Thoracic aorta (tissue), 2 donors: Measurements from ENCODE around the gene SIK3. TPM values are rescaled to one million over a fixed set of nuclear protein-coding genes. Genes with fewer than 3 reads are reported as not detected.

Source experiments
- ATAC-seq: fragments of 150-250 bp; one replicate; pipeline ENCODE4 v1.8.0; 2017; ENCODE audit warnings: low read depth; ENCODE audit not compliant: insufficient number of reproducible peaks, low FRiP score
- DNase-seq: peaks from one replicate; pipeline ENCODE4 v3.0.0-alpha.2; 2020; ENCODE audit warnings: low spot score
- H3K27ac ChIP-seq, 2 donors: fragments of 200-600 bp; sonication (generic); 1 replicate in 1 of 2; 2 replicates in 1 of 2; pipeline ENCODE4 v1.5.1; 2016; ENCODE audit warnings: mild to moderate bottlenecking in 2 of 2, moderate library complexity in 2 of 2
- H3K27me3 ChIP-seq: fragments of 200-600 bp; sonication (generic); replicated peaks from 2 replicates; pipeline ENCODE4 v1.6.0; 2016; ENCODE audit warnings: mild to moderate bottlenecking; ENCODE audit not compliant: insufficient read depth
- H3K36me3 ChIP-seq: fragments of 200-600 bp; sonication (generic); one replicate; pipeline ENCODE4 v1.5.1; 2016
- H3K4me1 ChIP-seq, 2 donors: fragments of 200-600 bp; sonication (generic); 1 replicate in 1 of 2; 2 replicates in 1 of 2; pipeline versions ENCODE4 v1.5.1 to v1.6.0; 2016; ENCODE audit warnings: low read depth in 2 of 2, mild to moderate bottlenecking in 1 of 2; ENCODE audit not compliant: control insufficient read depth in 1 of 2
- H3K4me3 ChIP-seq: fragments of 200-600 bp; sonication (generic); 2 replicates; pipeline ENCODE4 v1.5.1; 2016; ENCODE audit warnings: mild to moderate bottlenecking
- H3K9me3 ChIP-seq: fragments of 200-600 bp; sonication (generic); 2 replicates; pipeline ENCODE4 v1.5.1; 2016
- total RNA-seq, 2 donors: library from RNA; depleted of rRNA; stranded (reverse); fragments of >200 nt; gene quantifications; one replicate each; pipeline versions ENCODE4 v1.1.0 to v1.2.3, GENCODE V29; 2016
- TF ChIP-seq, protein P1 (sequence below): fragments of 200-600 bp; sonication (generic); IDR thresholded peaks from one replicate; pipeline ENCODE4 v1.5.1; 2019; ENCODE audit warnings: antibody characterized with exemption

SIK3 gene
- total RNA-seq, 2 donors from 2014 or later, result 32.9 to 53.7 TPM

- DNase-seq (no peak), ATAC-seq (no peak)
- Histone ChIP-seq H3K27ac (no peak overlapping the region), H3K36me3 (no peaks in the 10 kb centered on the region), H3K27me3 (no peaks in the 10 kb centered on the region), H3K9me3 (no peaks in the 10 kb centered on the region), H3K4me1 (no peaks in the 10 kb centered on the region), H3K4me3 (no peak overlapping the region)
- TF ChIP-seq, protein P1, sequence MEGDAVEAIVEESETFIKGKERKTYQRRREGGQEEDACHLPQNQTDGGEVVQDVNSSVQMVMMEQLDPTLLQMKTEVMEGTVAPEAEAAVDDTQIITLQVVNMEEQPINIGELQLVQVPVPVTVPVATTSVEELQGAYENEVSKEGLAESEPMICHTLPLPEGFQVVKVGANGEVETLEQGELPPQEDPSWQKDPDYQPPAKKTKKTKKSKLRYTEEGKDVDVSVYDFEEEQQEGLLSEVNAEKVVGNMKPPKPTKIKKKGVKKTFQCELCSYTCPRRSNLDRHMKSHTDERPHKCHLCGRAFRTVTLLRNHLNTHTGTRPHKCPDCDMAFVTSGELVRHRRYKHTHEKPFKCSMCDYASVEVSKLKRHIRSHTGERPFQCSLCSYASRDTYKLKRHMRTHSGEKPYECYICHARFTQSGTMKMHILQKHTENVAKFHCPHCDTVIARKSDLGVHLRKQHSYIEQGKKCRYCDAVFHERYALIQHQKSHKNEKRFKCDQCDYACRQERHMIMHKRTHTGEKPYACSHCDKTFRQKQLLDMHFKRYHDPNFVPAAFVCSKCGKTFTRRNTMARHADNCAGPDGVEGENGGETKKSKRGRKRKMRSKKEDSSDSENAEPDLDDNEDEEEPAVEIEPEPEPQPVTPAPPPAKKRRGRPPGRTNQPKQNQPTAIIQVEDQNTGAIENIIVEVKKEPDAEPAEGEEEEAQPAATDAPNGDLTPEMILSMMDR, result no peak
Observed at GRCh38 chr11:116948391-116948790, 149.8 kb downstream of the SIK3 start.

GRCh38 chr11:116946414-116946813 is 151.8 kb downstream of the SIK3 start:
- TF ChIP-seq, protein P1, result no peak
- Histone ChIP-seq H3K4me1 (no peaks in the 10 kb centered on the region), H3K27me3 (no peaks in the 10 kb centered on the region), H3K4me3 (no peak overlapping the region), H3K36me3 (no peaks in the 10 kb centered on the region), H3K9me3 (no peaks in the 10 kb centered on the region), H3K27ac (no peak overlapping the region)
- no peak for ATAC-seq
- DNase-seq, result no peak

- Histone ChIP-seq H3K36me3 (no peaks in the 10 kb centered on the region), H3K27ac (no peak overlapping the region), H3K4me1 (peaks cover 5 to 6% of the 10 kb centered on the region in 2 donors), H3K4me3 (no peak overlapping the region), H3K9me3 (no peaks in the 10 kb centered on the region), H3K27me3 (no peaks in the 10 kb centered on the region)
- ATAC-seq (no peak), DNase-seq (no peak)
- TF ChIP-seq, protein P1, result no peak
Observed at GRCh38 chr11:116939499-116939898, 158.7 kb downstream of the SIK3 start.

DNA sequence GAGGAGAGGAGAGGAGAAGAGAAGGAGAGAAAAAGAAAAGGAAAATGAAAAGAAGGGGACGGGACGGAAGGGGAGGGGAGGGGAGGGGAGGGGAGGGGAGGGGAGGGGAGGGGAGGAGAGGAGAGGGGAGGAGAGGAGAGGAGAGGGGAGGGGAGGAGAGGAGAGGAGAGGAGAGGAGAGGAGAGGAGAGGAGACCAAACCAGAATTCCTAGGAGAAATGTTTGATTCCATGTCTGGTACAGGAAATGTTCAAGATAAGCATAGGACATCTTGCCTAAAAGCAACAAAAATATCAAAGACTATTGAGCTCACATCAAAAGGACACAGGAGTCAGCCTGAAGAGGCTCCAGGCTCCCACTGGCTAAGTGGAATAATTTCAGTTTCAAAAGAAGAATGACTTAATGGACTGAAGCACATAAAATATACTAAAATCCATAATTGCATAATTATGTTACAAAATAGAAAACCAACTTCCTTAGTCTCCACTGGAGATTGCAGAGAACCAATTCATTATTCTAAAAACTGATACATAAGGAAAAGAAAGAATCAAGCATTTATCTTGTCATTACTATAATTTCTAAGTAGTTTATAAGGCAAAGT is 159.7 kb downstream of the SIK3 start:
- H3K36me3 ChIP-seq, result no peaks in the 10 kb centered on the region
- H3K9me3 ChIP-seq, result no peaks in the 10 kb centered on the region
- no peak overlapping the region for H3K27ac ChIP-seq
- TF ChIP-seq, protein P1, result no peak
- peaks cover 5 to 6% of the 10 kb centered on the region in 2 donors for H3K4me1 ChIP-seq
- H3K4me3 ChIP-seq, result no peak overlapping the region
- H3K27me3 ChIP-seq, result no peaks in the 10 kb centered on the region
- DNase-seq (no peak), ATAC-seq (no peak)

DNA sequence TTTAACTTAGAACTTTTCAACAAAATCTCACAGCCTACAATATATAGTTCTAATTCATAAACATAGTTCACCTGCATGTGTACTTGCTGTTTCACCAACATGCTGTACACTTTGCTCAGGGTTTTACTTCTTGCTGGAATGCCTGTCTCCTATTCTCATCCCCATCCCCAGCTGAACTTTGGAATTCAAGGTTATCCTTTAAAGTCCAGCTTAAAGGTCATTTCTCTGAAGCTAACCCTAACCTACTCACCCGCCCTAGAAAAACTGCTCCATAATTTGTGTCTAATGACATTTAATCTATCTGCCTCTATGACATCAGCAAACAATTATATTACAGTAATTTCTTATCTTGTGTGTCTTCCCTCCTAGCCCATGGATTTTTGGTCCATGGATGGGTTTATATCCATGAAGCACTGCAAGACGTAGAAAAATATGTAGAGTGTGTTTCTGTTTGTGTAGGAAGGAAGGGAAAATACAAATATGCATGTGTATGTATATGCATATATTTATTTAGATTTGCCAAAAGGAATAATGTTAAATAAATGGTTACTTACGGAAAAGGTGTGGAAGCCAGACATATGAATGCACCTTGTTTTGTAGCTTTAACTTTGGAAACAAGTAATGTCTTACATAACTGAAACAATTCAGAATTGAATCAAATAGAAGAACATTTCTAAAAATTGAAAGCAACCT is 161.3 kb downstream of the SIK3 start:
- H3K4me3 ChIP-seq, result no peak overlapping the region
- H3K4me1 ChIP-seq, result peaks cover 6 to 10% of the 10 kb centered on the region in 2 donors
- H3K36me3 ChIP-seq, result no peaks in the 10 kb centered on the region
- H3K27ac ChIP-seq, result no peak overlapping the region
- TF ChIP-seq, protein P1, result no peak
- no peak for ATAC-seq
- DNase-seq, result no peak
- H3K9me3 ChIP-seq, result no peaks in the 10 kb centered on the region
- no peaks in the 10 kb centered on the region for H3K27me3 ChIP-seq
